HG02642 (cell line): ENCODE data around the gene OR56A4.

Experiments used
- ATAC-seq: cut with Tn5 transposase; IDR thresholded peaks from one replicate; pipeline ENCODE4 v1.9.1; 2021; ENCODE audit warnings: mild to moderate bottlenecking; ENCODE audit not compliant: unreplicated experiment, poor library complexity

Gene OR56A4, protein sequence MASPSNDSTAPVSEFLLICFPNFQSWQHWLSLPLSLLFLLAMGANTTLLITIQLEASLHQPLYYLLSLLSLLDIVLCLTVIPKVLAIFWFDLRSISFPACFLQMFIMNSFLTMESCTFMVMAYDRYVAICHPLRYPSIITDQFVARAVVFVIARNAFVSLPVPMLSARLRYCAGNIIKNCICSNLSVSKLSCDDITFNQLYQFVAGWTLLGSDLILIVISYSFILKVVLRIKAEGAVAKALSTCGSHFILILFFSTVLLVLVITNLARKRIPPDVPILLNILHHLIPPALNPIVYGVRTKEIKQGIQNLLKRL

DNA sequence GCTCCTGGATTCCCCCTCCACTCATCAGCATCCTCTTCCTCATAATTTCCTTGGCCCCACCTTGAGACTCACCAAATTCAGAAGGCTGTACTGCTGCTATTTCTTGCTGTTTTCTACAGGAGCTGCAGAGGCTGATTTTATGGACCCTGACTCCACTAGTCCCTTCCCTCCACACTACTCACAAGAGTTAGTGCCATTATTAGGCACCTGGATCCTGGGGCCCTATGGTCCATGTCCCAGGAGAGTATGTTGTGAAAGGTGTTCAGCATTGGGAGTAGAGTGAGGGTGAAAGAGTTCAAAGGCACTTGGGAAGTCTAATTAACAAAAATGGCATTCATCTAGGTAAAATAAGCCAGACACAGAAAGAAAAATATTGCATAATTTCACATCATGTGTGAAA, at the start of gene OR56A4:
OR56A4 (minus strand) TSS at position 101 of the 400 bp plus-strand sequence. CDS start 3,954 bp downstream, outside the sequence.
- no peak for ATAC-seq

DNA sequence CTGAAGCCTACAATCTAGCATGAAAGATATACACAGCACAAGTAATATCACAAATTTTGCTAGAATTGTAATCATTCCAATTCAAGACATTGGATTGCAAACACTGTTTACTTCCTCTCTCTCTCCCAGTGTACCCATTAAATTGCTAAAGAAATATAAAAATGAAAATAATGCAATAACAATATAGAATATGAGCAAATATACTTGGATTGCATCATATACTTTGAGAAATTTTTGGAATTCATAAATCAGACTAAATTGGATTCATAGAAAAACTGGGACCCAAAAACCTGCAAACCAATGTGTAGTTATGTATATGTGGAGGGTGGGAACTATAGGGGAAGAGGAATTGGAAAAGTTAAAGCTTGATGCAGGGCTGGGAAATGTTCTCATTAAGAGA, 48.8 kb upstream of the OR56A4 start:
- no peak for ATAC-seq

DNA sequence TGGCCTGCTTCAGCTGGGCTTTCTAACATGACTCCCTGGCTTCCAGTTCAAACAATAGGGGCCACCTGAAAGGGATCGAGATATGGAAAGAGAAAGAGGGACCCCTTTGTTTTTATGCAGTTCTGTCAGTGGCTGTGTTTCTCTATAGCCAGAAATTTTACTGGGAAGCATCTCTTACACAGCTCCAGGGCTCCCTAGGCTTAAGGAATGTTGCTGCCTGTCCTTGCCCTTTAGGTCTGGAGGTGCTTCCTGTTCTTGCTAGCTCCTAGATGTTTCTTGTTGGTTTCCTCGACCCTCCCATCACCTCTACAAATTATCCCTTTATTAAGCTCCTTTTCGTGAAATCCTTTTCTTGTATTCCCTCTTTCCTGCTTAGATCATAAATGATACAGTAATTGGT, 45.6 kb upstream of the OR56A4 start:
- no peak for ATAC-seq

DNA sequence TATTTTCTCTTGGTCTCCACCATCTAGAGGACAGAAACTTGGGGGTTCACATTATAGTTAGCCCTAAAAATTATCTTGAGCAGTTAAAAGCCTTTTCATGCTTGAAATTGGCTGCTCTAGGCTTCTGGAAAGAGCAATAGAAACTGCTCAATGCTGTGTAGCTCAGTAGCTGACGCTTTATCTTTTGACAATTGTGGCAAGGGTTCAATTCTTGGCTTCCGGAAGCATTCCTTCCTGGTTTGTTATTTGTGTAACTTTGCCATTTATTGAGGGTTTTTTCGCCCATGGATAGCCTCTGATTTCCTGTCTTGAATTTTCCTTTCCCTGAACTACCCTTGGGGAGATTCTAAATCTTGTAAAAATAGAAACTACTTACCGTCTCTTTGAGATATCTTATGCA, 34.1 kb upstream of the OR56A4 start:
- no peak for ATAC-seq

DNA sequence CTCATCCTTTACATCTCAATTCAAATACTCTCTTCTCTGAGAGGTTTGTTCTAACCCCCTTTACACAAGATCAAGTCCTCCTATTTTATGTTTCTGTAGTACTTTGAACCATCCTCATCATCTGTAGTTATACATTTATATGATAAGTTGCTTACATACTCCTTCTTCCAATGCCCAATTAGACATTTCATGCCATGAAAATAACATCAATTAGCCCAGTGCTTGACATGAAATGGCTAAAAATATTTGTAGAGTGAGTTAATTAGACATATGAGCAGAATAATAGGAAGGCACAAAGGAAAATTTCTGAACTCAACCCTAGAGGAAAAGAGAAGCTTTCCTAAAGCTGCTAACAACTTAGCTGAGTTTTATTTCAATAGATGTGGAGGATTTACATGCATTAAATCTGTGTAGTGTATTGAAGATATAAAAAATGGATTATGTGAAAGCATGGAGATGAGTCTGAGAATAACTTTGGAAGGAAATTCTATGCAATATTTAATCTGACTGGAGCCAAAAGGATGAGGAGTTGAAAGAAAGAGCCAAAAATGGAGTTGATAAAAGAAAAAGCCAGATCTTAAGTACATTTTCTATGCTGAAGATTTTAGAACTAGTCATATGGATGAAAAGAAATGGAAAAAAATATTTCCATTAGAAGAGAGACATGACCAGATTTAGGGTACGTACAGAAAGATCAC, 24.1 kb upstream of the OR56A4 start, which contains the start of gene OR56A1:
OR56A1 (minus strand) TSS at position 51 of the 698 bp plus-strand sequence. CDS start 3,066 bp downstream, outside the sequence.
- ATAC-seq = no peak

DNA sequence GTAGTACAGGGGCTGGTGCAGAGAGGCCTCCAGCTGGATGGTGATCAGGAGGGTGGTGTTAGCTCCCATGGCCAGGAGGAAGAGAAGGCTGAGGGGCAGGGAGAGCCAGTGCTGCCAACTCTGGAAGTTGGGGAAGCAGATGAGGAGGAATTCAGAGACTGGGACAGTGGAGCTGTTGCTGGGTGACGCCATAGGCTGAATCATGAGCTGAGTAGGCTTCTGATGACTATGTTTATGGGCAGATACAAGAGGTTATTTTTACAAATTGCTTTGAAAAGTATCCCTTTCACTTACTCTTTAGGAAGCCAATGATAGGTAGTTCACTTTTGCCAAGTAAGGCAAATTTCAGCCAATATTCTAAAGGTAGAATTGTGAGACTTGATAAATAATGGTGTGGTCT, 20.8 kb upstream of the OR56A4 start:
- no peak for ATAC-seq

DNA sequence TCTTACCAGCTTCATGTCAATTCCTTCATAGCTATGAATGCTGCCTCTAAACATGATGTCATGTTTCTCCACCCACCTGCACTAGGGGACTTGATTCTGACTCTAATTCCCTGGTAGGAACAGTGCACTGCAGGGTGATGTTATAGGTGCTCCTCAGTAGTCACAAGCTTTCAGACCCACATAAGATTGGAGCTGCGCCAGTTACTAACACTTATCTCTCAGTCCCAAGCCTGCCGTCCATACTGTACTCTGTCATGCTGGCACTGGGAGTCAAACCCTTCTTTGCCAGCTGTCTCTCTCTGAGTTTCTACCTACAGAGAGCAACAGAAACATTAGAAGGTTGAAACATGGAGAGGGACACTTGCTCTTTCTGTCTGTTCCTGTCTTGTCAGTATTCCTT, 18.3 kb upstream of the OR56A4 start:
- ATAC-seq = no peak

DNA sequence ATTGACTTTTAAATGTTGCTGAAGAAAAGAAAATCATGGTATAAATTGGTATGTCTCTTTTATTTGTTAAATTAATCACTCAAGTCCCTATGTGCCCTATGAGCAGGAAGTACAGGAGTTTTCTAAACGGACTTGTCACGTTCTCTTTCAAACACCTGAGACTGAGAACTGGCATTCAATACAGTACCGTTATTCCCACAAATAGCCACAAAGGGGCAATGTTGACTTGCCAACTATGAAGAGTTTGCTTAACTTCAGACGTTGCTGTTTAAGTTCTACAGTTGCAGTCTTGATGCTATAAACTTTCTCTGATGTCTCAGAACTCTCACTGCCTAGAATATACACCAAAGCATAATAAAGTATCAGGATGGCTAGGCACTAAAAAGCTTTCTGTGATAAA, 16.2 kb upstream of the OR56A4 start:
- no peak for ATAC-seq

DNA sequence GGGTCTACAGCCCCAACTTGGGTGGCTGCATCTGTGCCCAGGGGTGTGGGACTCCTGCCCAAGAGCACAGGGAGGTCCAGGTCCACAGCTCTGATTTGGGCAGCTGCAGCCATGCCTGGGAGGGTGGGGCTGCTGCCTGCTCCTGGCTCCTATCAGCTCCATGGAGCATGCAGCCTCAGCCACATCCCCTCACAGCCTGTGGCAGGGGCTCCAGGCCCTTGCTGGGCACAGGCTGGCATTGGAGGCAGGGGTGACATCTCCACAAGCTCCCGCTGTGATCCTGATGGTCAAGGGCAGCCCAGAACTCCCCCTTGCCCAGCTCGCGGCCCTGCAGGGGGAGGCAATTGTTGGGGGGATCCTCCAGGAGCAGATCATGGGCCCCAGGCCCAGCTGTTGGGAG, 6.3 kb upstream of the OR56A4 start:
- no peak for ATAC-seq

DNA sequence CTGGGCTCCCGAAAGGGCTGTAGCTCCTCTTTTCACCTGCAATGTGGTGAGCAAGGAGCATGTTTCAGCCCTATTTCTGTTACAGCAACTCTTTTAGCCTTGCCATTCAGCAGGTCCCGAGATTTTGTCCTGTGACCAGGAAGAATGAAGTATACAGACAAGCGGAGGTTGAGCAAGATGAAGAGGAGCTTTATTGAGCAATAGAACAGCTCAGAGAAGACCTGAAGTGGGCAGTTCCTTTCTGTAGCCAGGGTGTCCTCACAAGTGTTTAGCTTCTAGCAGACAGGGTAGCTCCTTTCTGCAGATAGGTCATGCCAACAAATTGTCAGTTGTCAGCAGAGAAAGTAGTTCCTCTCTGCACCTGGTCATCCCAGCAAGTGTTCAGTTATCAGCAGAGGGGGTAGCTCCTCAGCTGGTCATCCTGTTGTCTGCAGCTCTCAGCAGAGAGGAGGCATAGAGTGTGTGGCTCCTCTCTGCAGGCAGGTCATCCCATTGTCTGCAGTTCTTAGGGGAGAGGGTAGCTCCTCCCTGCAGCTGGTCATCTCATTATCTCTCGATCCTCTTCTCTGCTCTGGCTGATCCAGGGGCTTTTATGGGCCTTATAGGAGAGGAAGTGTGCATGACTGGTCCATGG, 5.4 kb upstream of the OR56A4 start:
- ATAC-seq = no peak

DNA sequence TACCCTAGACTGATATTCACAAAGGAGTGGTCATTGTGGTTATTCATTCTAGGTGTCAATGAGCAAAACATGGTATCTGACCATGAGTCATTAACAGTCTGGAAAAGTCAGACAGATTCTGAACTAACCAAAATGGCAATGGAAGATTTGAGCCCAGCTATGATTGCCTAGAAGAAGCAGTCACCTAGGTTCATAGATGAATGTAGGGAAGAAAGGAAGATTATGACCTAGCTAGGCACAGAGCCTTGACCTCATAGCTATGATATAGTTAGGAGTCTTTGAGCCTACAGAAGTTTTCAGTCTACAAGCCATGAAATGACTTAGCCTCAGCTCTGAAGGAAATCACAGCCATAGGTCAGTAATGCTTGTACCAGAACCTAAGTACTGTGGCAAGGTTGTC, 351 bp downstream of the OR56A4 start:
- no peak for ATAC-seq

DNA sequence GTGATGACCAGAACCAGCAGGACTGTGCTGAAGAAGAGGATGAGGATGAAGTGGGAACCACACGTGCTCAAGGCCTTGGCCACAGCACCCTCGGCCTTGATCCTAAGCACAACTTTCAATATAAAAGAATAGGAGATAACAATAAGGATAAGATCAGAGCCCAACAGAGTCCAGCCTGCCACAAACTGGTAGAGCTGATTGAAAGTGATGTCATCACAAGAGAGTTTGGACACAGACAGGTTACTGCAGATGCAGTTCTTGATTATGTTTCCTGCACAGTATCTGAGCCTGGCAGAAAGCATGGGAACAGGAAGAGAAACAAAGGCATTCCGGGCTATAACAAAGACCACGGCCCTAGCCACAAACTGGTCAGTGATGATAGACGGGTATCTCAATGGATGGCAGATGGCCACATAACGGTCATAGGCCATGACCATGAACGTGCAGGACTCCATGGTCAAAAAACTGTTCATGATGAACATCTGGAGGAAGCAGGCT, 4.5 kb downstream of the OR56A4 start:
- no peak for ATAC-seq

DNA sequence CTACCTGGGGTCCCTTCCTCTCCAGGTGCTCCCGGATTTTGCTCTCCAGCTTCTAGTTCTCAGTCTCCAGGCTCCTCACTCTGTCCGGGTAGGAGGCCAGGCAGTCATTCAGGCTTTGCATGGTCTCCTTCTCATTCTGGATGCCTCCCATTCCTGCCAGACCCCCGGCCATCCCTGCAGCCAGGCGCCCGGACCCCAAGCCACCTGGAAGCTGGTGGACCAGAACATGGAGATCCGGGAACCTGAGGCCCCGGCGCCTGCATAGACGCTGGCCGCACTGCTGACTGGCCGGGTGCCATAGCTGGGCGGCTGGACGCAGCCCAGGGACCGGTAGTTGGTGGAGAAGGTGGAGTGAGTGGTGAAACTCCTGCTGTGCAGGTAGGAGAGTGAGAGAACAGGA, 12.0 kb downstream of the OR56A4 start:
- no peak for ATAC-seq

DNA sequence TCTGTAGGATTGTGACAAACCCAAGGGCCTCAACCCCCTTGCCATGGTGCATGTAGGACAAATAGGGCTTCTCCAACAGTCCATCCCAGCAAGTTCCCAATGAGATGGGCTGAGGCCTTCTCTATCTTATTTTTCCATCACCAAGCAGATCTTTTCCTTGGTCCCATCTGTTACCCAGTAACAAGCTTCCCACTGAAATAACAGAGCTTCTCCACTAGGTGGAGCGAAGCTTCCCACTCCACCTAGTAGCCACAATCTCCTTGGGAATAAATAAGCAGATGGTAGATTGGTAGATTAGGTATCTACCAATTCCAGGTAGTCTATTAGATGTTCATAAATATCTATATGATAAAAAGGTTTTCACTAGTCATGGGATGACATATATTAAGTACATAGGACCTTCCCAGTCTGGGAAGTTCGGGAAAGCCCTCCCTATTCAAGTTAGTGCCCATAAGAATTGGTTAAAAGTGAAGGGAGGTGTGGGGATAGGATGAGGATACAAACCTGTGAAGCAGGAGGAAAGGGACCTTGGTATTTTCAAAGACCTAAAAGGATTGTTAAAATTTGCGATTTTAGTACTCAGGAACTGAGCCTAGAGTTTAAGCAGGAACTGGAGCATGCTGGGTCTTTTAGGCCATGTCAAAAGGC, 14.0 kb downstream of the OR56A4 start:
- no peak for ATAC-seq

DNA sequence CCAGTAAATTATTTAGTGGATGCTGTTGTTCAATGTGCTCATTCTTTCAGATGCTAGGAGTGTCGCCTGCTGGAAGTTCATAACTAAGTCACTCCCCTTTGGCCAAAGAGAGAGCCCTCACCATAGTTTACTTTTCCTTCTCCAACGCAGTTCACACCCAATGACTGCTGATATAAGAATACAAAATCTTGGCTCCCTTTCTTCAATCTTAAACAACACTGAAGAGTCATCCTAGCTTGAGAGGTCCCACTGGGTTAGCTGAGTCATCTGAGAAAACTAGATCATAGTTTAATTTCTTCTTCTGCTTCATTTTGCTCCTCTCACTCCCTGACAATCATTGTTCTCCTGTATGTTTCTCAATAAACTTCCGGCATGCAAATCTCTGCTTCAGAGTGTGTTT, 14.6 kb downstream of the OR56A4 start:
- ATAC-seq = no peak

DNA sequence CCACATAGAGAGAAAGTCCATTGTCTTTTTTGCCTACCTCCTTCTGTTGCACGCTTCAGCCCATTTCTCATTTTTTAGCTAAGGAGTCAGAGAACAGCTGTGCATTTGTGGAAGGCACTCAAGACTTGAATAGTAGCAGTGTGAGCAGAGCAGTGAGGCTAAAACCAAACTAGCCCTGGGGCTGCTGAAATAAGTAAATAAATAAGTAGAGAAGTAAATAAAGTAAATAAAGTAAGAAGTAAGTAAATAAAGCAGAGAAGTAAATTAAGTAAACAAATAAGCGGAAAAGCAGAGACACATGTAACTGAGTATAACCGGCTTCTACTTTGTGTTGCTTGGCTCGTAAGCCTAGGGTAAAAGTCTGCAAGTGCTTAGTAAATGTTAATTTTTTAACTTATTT, 17.5 kb downstream of the OR56A4 start:
- no peak for ATAC-seq

DNA sequence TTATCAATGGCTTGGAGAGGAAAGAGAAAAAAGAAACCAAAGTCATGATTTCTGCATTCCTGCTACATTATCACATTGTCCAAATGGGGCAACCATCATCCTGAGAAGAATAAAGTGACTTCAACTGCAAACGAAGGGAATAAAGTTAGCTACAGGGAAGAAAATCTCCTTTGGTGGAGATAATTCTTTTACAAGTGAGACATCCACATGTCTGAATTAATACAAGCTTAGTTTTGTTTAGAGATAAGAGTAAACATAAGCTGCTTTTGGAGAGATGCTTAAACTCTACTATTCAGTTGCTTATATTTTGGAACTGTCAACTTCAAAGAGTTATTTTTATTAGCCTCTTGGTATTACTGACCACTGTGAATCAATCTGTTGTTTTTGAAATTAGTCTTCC, 19.9 kb downstream of the OR56A4 start, which contains the start of gene OR52L1:
OR52L1 (minus strand) TSS at position 101 of the 400 bp plus-strand sequence; CDS start at position 46, 55 bp downstream.
- no peak for ATAC-seq

DNA sequence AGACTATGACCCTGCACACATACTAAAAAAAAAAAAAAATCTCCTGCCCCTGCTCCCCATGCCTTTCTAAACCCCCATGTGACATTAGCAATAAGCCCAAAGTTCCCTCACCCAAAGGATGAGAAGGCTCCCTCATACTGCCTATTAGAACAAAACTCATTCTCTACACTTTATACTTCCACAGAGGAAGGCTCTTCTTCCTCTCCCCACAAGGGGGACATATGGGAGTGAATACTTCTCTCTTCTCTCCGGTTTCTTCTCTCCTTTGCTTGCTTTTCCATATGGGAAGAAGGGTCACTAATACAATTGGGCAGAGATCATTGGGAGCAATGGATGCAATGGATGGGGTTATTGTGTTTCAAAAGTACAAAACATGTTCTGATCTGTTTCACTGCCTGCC, 23.3 kb downstream of the OR56A4 start:
- no peak for ATAC-seq

DNA sequence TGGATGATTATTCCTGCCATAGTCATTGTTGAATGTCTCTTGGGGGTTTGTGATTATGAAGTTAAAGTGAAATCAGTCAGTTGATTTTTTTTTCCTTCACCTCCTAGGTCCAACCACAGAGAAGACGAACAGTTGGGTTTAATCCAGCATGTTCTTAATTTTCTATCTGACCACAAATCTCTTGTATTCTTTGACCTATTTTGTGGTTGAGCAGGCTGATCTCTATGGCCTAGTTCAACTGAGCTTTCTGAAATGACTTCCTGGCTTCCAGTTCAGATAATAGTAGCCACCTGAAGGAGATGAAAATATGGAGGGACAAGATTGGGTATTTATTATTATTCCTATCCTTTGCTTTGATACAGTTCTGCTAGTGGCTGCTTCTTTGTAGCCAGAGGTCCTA, 33.2 kb downstream of the OR56A4 start:
- ATAC-seq = no peak

DNA sequence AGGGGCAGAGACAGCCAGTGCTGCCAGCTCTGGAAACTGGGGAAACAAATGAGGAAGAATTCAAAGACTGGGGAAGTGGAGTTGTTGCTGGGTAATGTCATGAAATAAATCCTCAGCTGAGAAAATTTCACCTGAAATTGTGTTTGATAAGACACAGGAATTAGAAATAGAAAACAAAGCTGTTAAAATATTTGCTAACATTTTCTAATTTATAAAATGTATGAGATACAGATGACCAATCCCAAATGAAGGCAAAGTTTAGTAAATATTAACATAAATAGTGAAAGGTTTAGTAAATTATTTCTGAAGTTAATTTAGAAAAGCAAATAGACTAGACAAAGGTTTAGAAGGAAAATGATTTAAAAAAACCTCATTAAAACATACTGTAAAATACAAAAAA, 38.4 kb downstream of the OR56A4 start, which contains the start of gene OR56A5:
OR56A5 (minus strand) TSS at position 101 of the 400 bp plus-strand sequence; CDS start at position 101, 0 bp downstream.
- ATAC-seq = no peak
